HCT116 (cell line): Measurements from ENCODE around the gene AGBL1. TPM values are rescaled to one million over a fixed set of nuclear protein-coding genes. Genes with fewer than 3 reads are reported as not detected.

ENCODE experiments used
- ATAC-seq: fragments of 200-7000 bp; cut with Tn5 transposase; 2 replicates; pipeline ENCODE4 v1.9.1; 2020; ENCODE audit warnings: mild to moderate bottlenecking, moderate library complexity
- BruUV-seq: library from RNA; stranded (reverse); fragments of 400-500 nt; replicated peaks from 2 replicates; lab custom pipeline; 2021; lab: Mats Ljungman, UMichigan
- CTCF ChIA-PET: fragments of 300-600 bp; sonication (Branson Sonifier 250); formaldehyde crosslinking; loops from one replicate; lab custom pipeline; 2021; ENCODE audit warnings: antibody characterized with exemption; lab: Charles Lee
- POLR2A ChIA-PET: fragments of 300-600, 350-600 bp; sonication (Branson Sonifier 250); formaldehyde crosslinking; loops from one replicate; lab custom pipeline; 2021; ENCODE audit warnings: antibody characterized with exemption; lab: Charles Lee
- RAD21 ChIA-PET, 2 experiments: fragments of 300-600 bp; sonication (Branson Sonifier 250); formaldehyde crosslinking; loops; one replicate each; lab custom pipeline; 2023; ENCODE audit warnings: low total read pairs in 2 of 2; ENCODE audit not compliant: uncharacterized antibody in 2 of 2, unreplicated experiment in 2 of 2, low non-redundant PET in 1 of 2; lab: Charles Lee
- DNase-seq: peaks from one replicate; pipeline ENCODE4 v3.0.0-alpha.2; 2010; ENCODE audit warnings: low read depth, low spot score
- H2AFZ ChIP-seq: fragments of 200-600 bp; shearing (Covaris generic), sonication (generic); 2 replicates; pipeline ENCODE4 v1.6.1; 2017; ENCODE audit warnings: low read depth, mixed run types, mixed read lengths, antibody characterized with exemption, low read length; ENCODE audit not compliant: poor library complexity, severe bottlenecking
- H3K27ac ChIP-seq: 2 replicates; pipeline ENCODE4 v1.5.1; 2012; ENCODE audit warnings: low read depth, low read length
- H3K27me3 ChIP-seq: fragments of 200-600 bp; sonication (generic); 2 replicates; pipeline ENCODE4 v1.6.1; 2016; ENCODE audit warnings: mixed run types, low read length, mixed read lengths; ENCODE audit not compliant: insufficient read depth
- H3K36me3 ChIP-seq, 2 experiments: fragments of 200-500 bp in 1 of 2; fragments of 200-600 bp in 1 of 2; sonication (Bioruptor generic) in 1 of 2; sonication (generic) in 1 of 2; 2 replicates each; pipeline versions ENCODE4 v1.5.1 to v1.6.1; 2014 to 2016; ENCODE audit warnings: low read length in 2 of 2, inconsistent platforms in 1 of 2, mixed read lengths in 1 of 2, mixed run types in 1 of 2; ENCODE audit not compliant: insufficient read depth in 2 of 2, control insufficient read depth in 1 of 2
- H3K4me1 ChIP-seq, 2 experiments: fragments of 200-600 bp in 1 of 2; sonication (generic) in 1 of 2; 2 replicates each; pipeline versions ENCODE4 v1.5.1 to v1.6.1; 2012 to 2017; ENCODE audit warnings: low read length in 2 of 2, inconsistent platforms in 1 of 2, mild to moderate bottlenecking in 1 of 2, mixed read lengths in 1 of 2, mixed run types in 1 of 2, moderate library complexity in 1 of 2; ENCODE audit not compliant: insufficient read depth in 2 of 2, control insufficient read depth in 1 of 2
- H3K4me2 ChIP-seq: fragments of 200-600 bp; sonication (generic); 2 replicates; pipeline ENCODE4 v1.6.1; 2017; ENCODE audit warnings: mixed run types, low read length, mixed read lengths
- H3K4me3 ChIP-seq, 2 experiments: fragments of 200-600 bp in 1 of 2; sonication (generic) in 1 of 2; replicated peaks in 1 of 2; 2 replicates each; pipeline ENCODE4 v1.5.1; 2011 to 2016; ENCODE audit warnings: low read length in 2 of 2, control low read depth in 1 of 2, low read depth in 1 of 2, mild to moderate bottlenecking in 1 of 2, mixed read lengths in 1 of 2, mixed run types in 1 of 2
- H3K79me2 ChIP-seq: fragments of 200-600 bp; sonication (generic); 2 replicates; pipeline ENCODE4 v1.6.1; 2017; ENCODE audit warnings: mild to moderate bottlenecking, mixed run types, low read length, moderate library complexity, mixed read lengths; ENCODE audit not compliant: insufficient read depth
- H3K9ac ChIP-seq: fragments of 200-600 bp; sonication (generic); 2 replicates; pipeline ENCODE4 v1.6.1; 2016; ENCODE audit warnings: low read length, mixed read lengths
- H3K9me2 ChIP-seq: fragments of 200-600 bp; sonication (generic), shearing (Covaris generic); 2 replicates; pipeline ENCODE4 v1.6.1; 2017; ENCODE audit warnings: mixed run types, mild to moderate bottlenecking, moderate library complexity; ENCODE audit not compliant: insufficient read depth
- H3K9me3 ChIP-seq, 2 experiments: fragments of 200-500 bp in 1 of 2; fragments of 200-600 bp in 1 of 2; sonication (Bioruptor generic) in 1 of 2; sonication (generic) in 1 of 2; 2 replicates each; pipeline ENCODE4 v1.6.1; 2014 to 2017; ENCODE audit warnings: low read length in 2 of 2, mixed read lengths in 2 of 2, inconsistent platforms in 1 of 2, low read depth in 1 of 2, mild to moderate bottlenecking in 1 of 2, mixed run types in 1 of 2, moderate library complexity in 1 of 2; ENCODE audit not compliant: control insufficient read depth in 1 of 2, insufficient read depth in 1 of 2
- H4K20me1 ChIP-seq: fragments of 200-600 bp; sonication (generic), shearing (Covaris generic); 2 replicates; pipeline ENCODE4 v1.6.1; 2017; ENCODE audit warnings: mixed run types, mild to moderate bottlenecking, moderate library complexity; ENCODE audit not compliant: insufficient read depth
- CBX3 ChIP-seq: IDR thresholded peaks from 2 replicates; pipeline ENCODE4 v1.6.1; 2012; ENCODE audit warnings: low read depth
- ELF1 ChIP-seq: IDR thresholded peaks from 2 replicates; pipeline ENCODE4 v1.6.1; 2012; ENCODE audit warnings: low read depth, borderline replicate concordance
- EZH2phosphoT487 ChIP-seq: fragments of 200-600 bp; IDR thresholded peaks from 2 replicates; pipeline ENCODE4 v1.6.1; 2018; ENCODE audit warnings: antibody characterized with exemption, borderline replicate concordance
- FOSL1 ChIP-seq: IDR thresholded peaks from 2 replicates; pipeline ENCODE4 v1.6.1; 2012; ENCODE audit warnings: low read depth
- JUND ChIP-seq: IDR thresholded peaks from 2 replicates; pipeline ENCODE4 v1.6.1; 2012
- POLR2A ChIP-seq: IDR thresholded peaks from 2 replicates; pipeline ENCODE4 v1.7.0; 2011; ENCODE audit warnings: borderline replicate concordance; ENCODE audit not compliant: insufficient read depth, insufficient read length; ENCODE audit errors: extremely low read depth
- POLR2AphosphoS5 ChIP-seq: IDR thresholded peaks from 2 replicates; pipeline ENCODE4 v1.6.1; 2011; ENCODE audit warnings: mild to moderate bottlenecking, low read depth, low read length, moderate library complexity
- SIN3A ChIP-seq: IDR thresholded peaks from 2 replicates; pipeline ENCODE4 v1.6.1; 2012; ENCODE audit warnings: low read depth
- TCF7L2 ChIP-seq: IDR thresholded peaks from 2 replicates; pipeline ENCODE4 v1.7.0; 2011; ENCODE audit warnings: borderline replicate concordance, inconsistent platforms; ENCODE audit not compliant: insufficient read depth, insufficient read length; ENCODE audit errors: extremely low read depth
- ZBTB33 ChIP-seq: IDR thresholded peaks from 2 replicates; pipeline ENCODE4 v1.6.1; 2011; ENCODE audit warnings: mild to moderate bottlenecking, low read length, moderate library complexity; ENCODE audit not compliant: insufficient replicate concordance; ENCODE audit errors: extremely low read depth
- ZFX ChIP-seq: fragments of 450-650 bp; IDR thresholded peaks from 2 replicates; pipeline ENCODE4 v1.6.1; 2017
- intact Hi-C: fragments of 100-400 bp; cut with micrococcal nuclease; formaldehyde crosslinking; loops from 2 replicates; pipeline ENCODE4 v1.10.0; 2022
- total RNA-seq: library from RNA; stranded (reverse); gene quantifications from one replicate; pipeline ENCODE4 v1.2.1, GENCODE V29; 2021; ENCODE audit not compliant: unreplicated experiment

Gene AGBL1
- total RNA-seq, 1 experiment from 2014 or later: not detected

- ATAC-seq (no peak), DNase-seq (no peak)
- Histone ChIP-seq H3K9me2 (no peaks in the 10 kb centered on the region), H2AFZ (no peak overlapping the region), H3K4me2 (no peak overlapping the region), H3K27me3 (no peaks in the 10 kb centered on the region), H3K9me3 (peaks cover 7 to 18% of the 10 kb centered on the region in 2 experiments; a peak in 2 of 4 replicates), H3K27ac (no peak overlapping the region), H4K20me1 (no peaks in the 10 kb centered on the region), H3K4me3 (no peak overlapping the region), H3K36me3 (no peaks in the 10 kb centered on the region), H3K79me2 (no peaks in the 10 kb centered on the region), H3K9ac (no peak overlapping the region), H3K4me1 (no peaks in the 10 kb centered on the region)
- intact Hi-C loops: no loop called here
- POLR2A ChIA-PET: no interaction called here
- BruUV-seq: no TSS peak
- RAD21 ChIA-PET: no interaction called here
- TF ChIP-seq ELF1 (no peak), ZFX (no peak), FOSL1 (no peak), TCF7L2 (no peak), SIN3A (no peak), EZH2phosphoT487 (no peak), POLR2AphosphoS5 (no peak), JUND (no peak), CBX3 (no peak), ZBTB33 (no peak), POLR2A (no peak)
- CTCF ChIA-PET: no interaction called here
Measured at GRCh38 chr15:86677278-86677677, 597.6 kb downstream of the AGBL1 start.
